HUDEP-2 (cell line): ENCODE data around the gene FCRL2.

Experiments used
- DNase-seq, 76 experiments: peaks; one replicate each; lab custom pipeline; 2025; ENCODE audit not compliant: unreplicated experiment in 76 of 76; lab: John Stamatoyannopoulos, UW

Gene FCRL2

GRCh38 chr1:157696966-157697628 lies 79.8 kb downstream of the FCRL2 start:
- DNase-seq, result no peak
